Hematopoietic multipotent progenitor cell treated with erythropoietin and hydrocortisone succinate and interleukin-3 and kit ligand, for 15 days (in vitro differentiated cells): ENCODE results near the gene C1orf116.

Experiments
- DNase-seq: peaks from one replicate; pipeline ENCODE4 v3.0.0-alpha.2; 2015; ENCODE audit warnings: low spot score

C1orf116 gene

DNA sequence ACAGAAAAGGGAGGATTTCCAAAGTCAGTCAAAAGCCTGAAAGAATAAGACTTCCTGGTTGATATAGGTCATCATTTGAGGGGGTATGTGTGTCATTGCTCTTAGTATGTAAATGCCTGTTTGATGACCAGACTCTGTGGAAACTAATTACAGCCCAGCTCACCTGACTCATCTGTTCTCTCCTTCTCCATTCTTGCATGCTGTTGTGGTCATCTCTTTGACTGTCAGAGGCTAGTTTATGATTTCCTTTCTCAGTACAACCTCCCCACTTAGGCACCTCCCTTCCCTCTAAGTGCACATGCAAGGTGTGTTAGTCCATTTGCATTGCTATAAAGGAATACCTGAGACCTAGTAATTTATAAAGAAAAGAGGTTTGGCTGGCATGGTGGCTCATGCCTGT lies 2.4 kb upstream of the C1orf116 start:
- DNase-seq = no peak

DNA sequence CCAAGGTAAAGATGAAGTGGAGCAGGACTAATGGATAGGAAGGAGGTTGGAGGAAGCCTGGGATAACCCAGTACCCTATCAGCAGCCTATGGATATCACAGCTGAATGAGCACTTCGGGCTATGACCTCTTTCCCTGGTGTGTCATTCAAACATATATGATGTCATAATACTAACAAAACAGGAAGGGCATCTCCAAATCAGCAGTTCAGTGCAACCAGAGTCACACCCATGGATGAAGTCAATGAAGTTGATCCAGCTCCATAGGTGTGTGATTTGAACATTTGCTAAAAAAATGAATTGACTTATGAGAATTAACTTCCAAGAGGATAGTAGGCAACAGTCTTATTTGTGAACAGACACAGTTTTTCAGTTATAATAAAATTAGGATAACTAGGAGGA lies 1.7 kb upstream of the C1orf116 start:
- no peak for DNase-seq

DNA sequence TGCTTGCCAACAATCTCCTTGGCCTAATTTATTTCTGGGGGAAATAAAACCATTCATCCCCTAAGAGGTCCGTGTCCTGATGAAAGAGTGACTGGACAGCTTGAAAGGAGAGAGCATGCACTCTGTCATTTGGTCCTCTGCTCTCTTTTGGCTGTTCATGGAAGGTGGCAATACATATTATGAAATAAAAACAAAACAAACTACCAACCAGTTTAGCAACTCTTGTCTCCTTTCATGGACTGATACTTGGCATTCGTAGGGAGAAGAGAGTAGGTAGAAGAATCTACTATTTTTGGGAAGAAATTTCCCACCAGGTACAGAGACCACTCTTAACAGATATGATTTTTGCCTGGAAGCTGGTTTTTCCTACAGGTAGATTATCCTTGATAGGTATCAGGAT lies 746 bp upstream of the C1orf116 start:
- DNase-seq = no peak

DNA sequence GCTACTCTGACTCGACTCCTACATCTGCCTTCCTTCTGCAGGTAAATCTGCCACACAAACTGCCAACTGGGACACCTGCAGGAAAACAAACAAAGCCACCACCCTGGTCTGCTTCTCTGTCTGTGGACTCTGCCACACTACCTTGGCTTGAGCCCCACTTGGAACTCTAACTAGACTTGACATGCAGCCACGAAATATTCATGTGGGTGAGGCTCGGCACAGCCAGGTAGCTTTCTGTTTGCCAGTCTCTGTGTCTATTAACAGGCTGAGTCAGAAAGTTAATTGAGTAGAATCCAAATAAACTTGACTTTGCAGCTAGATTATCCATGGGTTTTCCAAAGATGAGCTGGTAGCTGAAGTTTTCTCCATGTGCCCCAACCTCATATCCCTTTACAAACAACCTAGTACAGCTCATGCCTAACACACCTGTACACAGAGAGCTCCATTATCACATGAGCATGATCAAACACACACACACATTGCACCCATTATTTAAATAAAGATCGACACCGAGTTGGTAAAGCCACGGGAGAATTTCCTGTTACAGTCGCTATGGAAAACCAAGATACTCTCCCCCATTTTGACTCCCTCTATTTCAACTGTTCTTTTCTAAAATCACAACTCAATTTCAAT lies 808 bp downstream of the C1orf116 start:
- DNase-seq = no peak

DNA sequence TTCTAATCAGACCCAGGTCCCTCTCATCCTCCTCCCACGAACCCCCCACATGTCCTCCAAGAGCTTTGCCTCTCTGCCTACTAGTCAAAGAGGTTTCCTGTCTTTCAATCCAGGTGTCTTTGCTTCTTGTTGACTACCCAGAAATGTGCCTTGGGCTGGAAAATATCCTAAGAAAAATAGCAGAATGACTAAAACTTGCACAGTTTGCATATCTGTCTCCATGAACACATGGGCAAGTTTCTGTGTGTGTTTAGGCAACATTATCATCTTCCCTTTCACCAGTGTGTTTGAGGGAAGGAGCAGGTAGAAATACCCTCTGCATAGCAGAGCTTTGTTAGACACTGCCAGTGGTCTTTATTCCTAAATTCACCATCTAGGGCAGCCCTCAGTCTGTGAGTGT lies 1.5 kb downstream of the C1orf116 start:
- DNase-seq = no peak

DNA sequence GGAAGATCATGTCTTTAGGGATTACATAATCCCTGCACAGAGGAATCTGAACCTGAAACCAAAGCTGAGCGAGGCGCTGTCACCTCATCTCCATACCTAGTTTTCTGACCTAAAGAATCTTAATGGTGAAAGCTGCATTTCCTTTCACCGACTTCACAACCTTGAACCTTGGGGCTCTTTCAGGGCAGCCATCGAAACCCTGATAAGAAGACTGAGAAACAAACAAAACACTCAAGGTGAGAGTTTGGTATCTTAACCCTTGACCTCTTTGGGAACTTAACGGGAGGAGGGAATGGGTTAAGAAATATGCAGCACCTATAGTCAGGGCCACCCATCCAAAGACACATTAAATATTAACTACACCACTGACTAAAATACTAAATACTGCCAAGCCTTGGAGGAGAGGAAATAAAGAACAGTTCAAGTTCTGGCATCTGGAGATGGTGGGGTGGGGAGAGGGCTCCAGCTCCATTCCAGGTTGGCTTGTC lies 2.0 kb downstream of the C1orf116 start:
- no peak for DNase-seq

DNA sequence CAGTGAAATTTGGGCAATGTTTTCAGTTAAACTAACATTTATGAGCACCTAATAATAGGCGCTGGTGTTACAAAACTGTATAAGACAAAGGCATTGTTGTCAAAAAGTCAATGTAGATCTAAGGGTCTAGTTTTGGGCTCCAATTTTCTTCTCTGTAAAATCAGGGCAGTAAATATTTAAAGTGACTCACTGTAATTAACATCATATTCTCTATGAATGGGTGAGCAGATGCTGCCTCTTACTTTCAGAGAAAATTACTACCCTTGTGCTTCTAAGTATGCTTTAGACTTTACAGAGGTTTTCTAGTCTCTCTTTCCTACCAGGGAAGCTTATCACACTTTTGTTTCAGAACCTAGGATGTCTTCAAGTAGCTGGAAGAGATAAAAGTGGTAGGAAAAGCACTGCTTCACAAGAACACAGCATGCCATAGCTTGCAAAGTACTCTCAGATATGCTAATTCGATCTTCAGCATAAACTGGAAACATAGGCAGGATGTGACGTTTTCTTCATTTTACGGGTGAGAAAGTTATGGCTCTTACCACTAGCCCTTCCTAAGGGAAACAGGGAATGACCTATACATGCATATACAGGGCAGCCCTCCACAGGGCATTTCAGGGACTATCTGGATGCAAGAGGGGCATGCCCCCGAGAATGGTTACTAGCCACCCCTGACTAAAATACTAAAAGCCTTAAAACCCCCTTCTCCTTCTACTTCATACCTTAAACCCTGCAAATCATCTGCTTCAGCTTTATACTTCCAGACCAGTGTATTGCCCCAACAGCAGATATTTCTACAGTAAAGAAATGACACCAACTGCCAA lies 2.6 kb downstream of the C1orf116 start:
- DNase-seq = no peak

DNA sequence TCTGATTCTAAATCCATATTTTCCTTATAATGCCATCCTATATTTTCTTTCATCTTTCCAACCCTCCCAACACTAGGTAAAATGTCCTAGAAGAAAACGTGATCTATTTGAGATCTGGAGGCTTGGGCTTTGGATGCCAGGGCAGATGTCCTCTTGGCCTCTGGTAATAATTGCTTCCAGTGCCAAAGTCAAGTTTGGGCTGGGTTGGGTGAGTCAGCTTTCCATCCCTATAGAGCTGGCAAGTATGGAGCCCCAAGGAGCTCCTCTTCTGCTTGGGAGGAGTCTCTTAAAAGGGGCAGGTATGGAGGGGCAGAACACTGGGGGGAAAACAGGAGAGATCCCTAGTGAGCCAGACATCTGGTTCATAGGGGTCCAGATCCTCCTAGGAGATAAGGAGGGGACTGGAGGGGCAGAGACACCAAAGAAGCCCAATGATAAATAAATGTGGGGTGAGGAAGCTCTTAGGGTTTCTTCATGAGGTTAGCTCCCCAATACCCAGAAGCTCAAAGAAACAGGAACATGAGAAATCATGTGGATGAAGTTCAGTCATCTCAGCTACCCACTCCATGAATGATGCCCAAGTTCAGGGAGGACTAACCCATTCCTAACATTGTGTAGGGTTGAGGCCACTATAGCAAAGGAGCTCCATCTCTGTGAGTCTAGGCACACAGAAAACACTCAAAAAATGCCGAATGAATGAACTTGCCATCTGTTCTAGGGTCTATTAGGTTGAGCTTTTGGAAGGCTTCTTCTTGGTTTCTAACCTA lies 3.5 kb downstream of the C1orf116 start:
- DNase-seq = no peak

DNA sequence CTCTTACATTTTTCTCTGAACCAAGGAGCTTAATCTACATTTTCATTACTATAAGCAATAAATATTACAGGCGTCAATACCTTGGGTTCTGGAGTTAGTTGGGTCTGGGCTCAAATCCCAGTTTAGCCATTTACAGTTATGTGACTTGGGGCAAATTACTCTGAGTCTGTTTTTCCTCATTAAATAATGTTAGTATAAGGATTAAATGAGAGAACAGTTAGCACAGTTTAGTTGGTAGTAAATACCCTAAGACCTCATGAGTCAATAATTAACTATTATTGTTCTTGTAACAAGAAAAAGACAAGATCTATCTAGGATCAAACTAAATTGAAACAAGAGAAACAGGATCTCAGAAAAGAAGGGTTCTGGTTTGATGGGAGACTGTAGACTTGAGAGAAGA lies 4.6 kb downstream of the C1orf116 start:
- DNase-seq = no peak

DNA sequence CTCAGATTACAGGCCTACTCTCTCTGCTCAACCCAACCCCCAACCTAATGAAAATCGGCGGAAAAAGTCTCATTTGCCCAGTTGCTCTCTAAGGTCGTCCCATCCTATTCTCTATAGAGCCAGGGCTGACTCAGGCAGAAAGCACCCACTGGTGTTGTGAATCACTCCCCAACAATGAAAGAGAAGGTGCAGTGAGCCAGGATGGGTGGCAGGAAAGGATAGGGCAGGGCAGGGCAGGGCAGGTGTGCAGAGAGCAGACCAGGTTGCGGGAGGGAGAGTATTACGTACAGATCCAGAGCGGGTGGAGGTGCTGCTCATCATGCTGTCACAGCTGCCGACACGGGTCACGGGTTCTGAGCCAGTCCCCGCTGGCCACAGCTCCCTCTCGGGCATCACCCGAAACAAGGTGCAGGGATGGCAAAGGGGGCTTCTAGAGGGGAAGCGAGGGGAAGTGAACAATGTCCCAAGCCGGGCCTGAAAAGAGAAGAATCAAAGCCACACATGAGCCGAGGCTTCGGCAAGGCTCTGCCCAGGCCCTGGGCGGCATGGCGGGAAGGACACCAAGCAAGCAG lies 5.3 kb downstream of the C1orf116 start:
- no peak for DNase-seq

DNA sequence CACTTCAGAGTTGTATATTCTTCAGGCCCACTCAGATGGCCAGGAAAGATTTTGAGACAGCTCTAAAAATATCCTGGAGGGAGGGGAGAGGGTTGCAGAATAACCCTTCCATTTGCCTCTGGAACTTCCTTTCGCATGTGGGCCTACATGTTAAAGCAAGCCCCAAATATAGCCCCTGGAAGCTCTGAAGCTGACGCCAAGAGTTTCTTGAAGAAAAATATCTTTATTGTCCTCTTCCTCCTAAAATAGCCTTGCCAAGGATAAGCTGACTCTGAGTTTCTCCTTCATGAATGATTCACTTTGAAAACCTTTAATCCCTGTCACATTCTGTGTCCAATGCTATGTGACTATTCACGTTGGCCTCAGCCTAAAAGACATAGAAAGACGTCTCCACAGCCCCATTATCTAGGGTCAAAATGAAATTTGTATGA lies 6.4 kb downstream of the C1orf116 start:
- DNase-seq = no peak

DNA sequence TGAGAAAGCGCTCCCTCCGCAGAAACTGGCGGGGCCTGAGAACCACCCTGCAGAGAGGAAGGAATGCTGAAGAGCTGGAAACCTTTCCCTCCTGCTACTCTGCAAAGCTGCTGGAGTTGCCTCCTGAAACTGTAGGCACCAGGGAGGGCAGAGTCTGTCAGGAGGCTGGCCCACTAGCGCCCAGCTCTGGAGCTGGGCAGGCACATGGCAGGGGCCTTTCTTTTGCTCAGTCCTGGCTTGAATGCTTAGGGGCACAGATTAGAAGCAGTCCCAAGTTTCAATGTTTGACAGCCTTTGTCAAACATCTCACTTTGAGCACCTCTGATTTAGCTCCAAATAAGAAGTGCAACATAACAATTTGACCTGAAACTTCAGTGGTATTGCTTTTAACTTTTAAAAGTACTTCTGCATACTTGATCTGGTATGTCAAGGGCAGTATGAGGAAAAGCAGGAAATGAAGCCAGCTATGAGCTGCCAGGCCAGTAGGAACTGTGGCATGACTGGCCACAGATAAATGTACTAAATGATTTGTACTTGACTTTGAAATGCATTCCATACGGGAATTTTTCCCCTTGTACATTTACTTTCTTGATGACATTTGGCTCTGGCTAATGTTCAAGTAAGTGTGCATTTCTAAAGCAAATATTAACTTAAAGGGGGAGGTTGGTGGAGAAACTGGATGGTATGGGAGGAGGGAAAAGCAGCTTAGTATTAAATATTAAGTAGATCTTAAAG lies 7.2 kb downstream of the C1orf116 start:
- DNase-seq = peak; percentile 64

DNA sequence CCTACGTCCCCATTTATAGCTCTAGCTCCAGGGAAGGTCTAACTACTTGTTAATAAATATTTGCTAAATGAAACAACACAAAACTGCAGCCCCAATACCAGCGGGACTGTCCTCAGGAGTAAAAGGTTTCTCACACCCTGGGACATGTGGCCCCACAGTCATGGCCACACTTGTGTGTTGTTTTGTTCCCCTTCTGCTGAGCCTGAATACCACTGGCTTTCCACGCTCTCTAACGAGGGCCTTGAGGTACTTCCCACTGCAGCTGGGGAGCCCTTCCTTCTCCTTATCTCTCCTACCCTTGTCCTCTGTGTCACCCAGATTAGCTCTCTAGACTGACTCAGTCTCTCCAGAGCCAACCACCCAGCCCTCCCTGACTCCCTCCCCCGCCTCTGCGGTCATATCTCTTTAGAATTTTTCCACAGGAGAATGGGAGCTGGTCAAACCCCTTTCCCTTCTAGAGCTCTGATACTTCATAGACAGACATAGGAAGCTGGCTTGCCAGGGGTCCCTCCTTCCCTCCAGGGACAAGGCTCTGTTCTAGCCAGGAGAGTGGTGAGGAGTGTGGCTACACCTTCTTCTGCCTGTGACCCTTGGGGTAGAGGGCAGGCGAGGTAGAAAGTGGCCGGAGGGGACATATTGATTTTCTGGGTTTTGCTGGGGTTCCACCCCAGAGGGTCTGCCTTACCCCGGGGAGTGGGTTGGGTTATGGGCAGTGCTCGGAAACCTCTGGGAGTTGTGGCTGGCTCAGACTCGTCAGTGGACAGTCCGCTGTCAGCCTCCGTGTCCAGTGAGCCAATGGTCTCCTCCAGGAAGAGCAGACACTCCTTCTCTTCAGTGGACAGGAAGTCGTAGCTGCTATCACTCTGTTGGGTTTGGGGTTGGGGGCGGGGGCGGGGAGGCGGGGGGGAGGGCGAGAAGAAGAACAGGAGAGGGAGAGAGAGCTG lies 8.1 kb downstream of the C1orf116 start:
- peak; percentile 98 for DNase-seq

DNA sequence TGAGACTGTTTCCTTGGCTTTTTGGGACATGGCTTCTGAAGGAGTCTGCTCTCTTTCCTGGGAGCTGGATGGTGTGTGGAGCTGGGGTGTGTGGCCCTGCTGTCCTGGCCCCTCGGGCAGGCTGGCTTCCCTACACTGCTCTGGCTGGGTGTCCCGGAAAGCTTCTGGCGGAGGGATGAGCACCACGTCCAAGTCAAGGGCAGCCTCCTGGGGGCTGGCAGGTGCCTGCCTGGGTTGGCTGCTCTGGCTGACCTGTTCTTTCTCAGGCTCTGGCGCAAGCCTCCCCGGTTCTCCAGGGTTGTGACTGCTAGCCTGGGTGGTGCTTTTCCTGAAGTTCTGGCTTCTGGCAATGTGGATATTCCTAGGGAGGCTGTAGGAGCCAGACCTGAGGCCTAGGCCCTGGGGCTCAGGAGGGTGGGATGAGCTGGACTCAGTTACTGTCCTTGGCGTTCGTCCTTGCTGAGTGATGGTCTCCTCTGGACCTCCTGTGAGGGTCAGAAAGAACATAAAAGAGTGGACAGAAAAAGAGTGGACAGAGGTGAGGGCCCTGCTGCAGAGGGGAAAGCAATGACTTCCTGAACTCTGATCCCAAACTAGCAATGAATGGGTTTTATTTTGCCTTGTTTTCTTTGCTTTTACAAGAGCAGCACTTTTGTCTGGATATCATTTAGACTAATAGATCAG lies 9.4 kb downstream of the C1orf116 start:
- DNase-seq = peak; percentile 41

DNA sequence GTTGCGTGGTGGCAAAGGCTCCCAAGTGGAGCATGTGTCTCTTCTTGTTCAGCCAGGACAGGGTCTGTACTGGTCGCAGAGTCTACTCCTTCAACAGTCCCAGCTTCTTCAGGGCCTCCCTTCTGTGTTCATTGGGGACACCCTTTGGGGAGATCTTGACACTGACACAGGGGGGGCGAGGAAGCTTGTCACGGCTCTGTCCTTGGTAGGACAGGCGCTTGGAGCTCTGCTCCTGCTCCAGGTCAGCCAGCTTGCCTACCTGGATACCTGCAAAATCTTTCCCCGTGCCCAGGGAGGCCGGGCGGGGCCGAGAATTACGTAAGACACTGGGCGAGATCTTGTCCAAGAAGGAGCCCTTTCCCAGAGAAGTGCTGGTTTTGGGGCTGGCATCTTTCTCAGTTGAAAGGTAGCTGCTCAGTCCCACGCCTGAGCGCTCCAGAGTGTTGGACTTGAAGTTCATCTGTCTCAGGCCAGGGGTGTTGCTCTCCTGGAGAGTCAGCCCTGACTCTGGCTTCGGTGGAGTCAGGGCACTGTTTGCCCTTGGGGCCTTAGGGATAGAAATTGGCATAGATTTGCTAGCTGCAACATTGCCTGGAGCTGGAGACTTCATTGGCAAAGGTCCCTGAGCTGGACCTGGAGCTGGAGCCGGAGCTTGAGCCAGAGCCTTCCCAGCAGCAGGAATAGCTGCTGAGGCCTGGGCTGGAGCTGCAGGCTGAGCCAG lies 10.5 kb downstream of the C1orf116 start:
- DNase-seq = no peak

DNA sequence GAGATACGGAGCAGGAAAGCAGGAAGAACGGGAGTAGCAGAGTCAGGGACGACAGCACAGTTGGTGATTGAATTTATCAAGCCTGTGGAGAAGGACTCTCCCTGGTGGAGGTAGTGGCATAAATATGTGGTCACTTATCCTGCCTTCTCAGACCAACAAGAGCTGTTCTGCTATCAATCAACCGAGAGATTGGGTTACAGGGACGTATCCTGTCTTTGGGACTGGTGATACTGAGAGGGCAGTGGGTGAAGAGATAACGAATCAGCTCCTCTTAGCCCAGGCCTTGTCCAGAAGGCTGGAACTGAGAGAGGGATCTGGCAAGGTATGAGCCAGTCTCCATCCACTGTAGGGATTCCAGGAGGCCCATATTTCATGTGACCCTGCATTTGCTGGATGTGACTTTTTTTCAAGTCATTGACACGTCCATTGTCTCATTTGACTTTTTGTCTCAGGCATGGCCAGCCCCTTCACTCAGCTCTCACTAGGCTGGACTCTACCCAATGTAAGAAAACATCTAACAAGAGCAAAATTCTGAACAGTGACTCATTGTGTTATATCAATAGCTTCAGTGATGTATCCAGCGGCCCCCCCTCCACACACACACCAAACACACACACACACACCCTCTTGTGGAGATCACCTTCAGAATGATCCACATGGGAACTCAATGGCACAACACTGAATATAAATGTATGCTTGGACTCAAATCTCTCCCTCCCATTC lies 11.3 kb downstream of the C1orf116 start:
- DNase-seq = peak; percentile 60

DNA sequence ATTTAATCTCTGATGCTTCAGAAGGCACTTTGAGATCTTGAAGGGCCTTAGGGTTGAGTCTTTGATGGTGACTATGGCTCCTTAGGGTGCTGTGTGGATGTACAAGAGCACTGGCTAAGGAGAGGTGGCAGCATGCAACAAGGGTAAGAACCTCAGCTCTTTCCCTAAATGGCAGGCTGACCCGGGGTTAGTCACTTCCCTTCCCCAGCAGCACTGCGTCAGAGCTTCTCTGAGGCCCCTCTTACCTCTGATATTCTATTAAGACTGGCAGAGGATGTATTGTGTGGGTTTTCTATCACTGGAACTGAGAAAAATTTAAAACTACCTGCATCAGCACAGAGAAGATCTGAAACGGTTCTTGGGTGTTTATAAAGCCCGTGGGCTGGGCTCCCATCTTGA lies 11.8 kb downstream of the C1orf116 start:
- peak; percentile 52 for DNase-seq

DNA sequence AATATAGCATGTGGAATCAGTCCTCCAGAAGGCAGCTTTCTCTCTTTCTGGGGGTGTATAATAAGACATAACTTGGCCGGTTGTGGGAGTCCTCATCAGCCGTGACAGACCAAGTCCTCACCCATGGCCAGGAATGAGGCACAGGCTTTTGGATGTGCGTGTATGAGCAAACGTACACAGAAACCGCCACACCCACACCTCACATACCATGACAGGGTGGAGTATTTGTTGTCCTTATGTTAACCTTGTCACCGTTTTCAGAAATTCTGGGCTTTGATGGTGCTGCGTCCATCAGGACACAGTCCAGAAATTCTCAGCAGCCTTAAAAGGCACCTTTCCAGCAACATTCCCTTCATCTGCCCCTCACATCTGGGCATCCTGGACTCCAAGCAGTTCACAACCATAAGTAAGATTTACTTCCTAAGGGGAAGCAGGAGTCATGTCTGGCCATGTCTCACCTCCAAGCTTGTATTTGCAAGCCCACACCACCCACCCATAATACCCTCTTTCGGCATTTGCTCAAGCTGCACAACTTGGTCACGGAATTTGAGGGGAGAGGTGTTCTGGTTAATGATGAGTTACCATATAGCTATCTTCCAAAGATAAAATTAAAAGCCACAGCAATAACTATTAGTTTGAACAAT lies 12.4 kb downstream of the C1orf116 start:
- peak; percentile 66 for DNase-seq
